Stomach (tissue), 4 donors: ENCODE measurements around the gene IGSF3.

ENCODE experiments used
- CTCF ChIP-seq, 7 experiments: fragments of 450-650 bp in 4 of 7; fragments of 200-600 bp in 3 of 7; sonication (generic) in 3 of 7; IDR thresholded peaks; one replicate each; pipeline ENCODE4 v1.5.1; 2016 to 2019; ENCODE audit warnings: antibody characterized with exemption in 7 of 7, control low read depth in 2 of 7, mild to moderate bottlenecking in 1 of 7
- EP300 ChIP-seq: sonication (generic); formaldehyde crosslinking; IDR thresholded peaks from one replicate; pipeline ENCODE4 v1.6.1; 2017; ENCODE audit warnings: antibody characterized with exemption
- POLR2A ChIP-seq, 4 donors: fragments of 450-650 bp; IDR thresholded peaks; one replicate each; pipeline ENCODE4 v1.6.1; 2016; ENCODE audit warnings: antibody characterized with exemption in 4 of 4, control low read depth in 2 of 4, mild to moderate bottlenecking in 1 of 4, moderate library complexity in 1 of 4
- POLR2AphosphoS5 ChIP-seq, 3 donors: sonication (generic); formaldehyde crosslinking; IDR thresholded peaks; one replicate each; pipeline ENCODE4 v1.6.1; 2016; ENCODE audit warnings: antibody characterized with exemption in 3 of 3

- no peak for TF ChIP-seq POLR2A (IDR thresholded peaks at IDR 0.05)
- TF ChIP-seq CTCF (IDR thresholded peaks at IDR 0.05): no peak
- no peak for TF ChIP-seq EP300
- TF ChIP-seq POLR2AphosphoS5 (IDR thresholded peaks at IDR 0.05): no peak
Observed at GRCh38 chr1:116690849-116691406, 23.4 kb upstream of the IGSF3 start.
